CD4-positive, alpha-beta T cell treated with Interleukin-17A for 1 hour (primary cell): Measurements from ENCODE around the gene FHIP2A.

Experiments
- DNase-seq: peaks from one replicate; pipeline ENCODE4 v3.0.0-alpha.2; 2020

FHIP2A gene

GRCh38 chr10:114862456-114862855, 40.9 kb downstream of the FHIP2A start:
- no peak for DNase-seq

- DNase-seq: no peak
Measured at GRCh38 chr10:114867365-114867764, 45.8 kb downstream of the FHIP2A start.

- DNase-seq: no peak
Measured at GRCh38 chr10:114868870-114869519, 47.4 kb downstream of the FHIP2A start.

- DNase-seq: no peak
Measured at GRCh38 chr10:114869520-114869892, 47.9 kb downstream of the FHIP2A start.

- no peak for DNase-seq
Measured at GRCh38 chr10:114870486-114870885, 48.9 kb downstream of the FHIP2A start.

- no peak for DNase-seq
Measured at GRCh38 chr10:114871379-114871778, 49.8 kb downstream of the FHIP2A start.
